H1 (cell line): ENCODE data around the gene ARHGEF4. TPM values are rescaled to one million over a fixed set of nuclear protein-coding genes. Genes with fewer than 3 reads are reported as not detected.

ENCODE experiments used
- CHD7 ChIP-seq: fragments of 300-600 bp; sonication (generic); IDR thresholded peaks from 2 replicates; pipeline ENCODE4 v1.7.1; 2012; ENCODE audit warnings: low read length, moderate library complexity, mild to moderate bottlenecking, inconsistent platforms; ENCODE audit not compliant: insufficient replicate concordance
- JUN ChIP-seq: IDR thresholded peaks from 2 replicates; pipeline ENCODE4 v1.6.1; 2011; ENCODE audit warnings: low read depth, mild to moderate bottlenecking, improper control_type of control experiment, low read length
- polyA plus RNA-seq, 7 experiments: library from polyadenylated mRNA; depleted of rRNA in 3 of 7; stranded (reverse) in 5 of 7; unstranded in 2 of 7; fragments of >200 nt in 5 of 7; fragments of 200-250 nt in 2 of 7; gene quantifications; 1 replicate in 5 of 7; 2 replicates in 1 of 7; 4 replicates in 1 of 7; pipeline versions ENCODE4 v1.2.1 to v1.2.3, GENCODE V29; 2011 to 2013; ENCODE audit warnings: missing spikeins in 2 of 7, mixed read lengths in 2 of 7
- total RNA-seq: library from RNA; stranded (reverse); fragmentation: NEBNext Ultra II Directional; extraction: Animal tissue kit (Norgen Biotek cat#: 25700); gene quantifications from 2 replicates; pipeline ENCODE4 v1.2.1, GENCODE V29; 2021

The ARHGEF4 gene
- total and polyA plus RNA-seq, 2 of the 8 experiments (the other 6 are each of a cell fraction or from before 2014, with no cell fraction given), result 10.6 to 14.6 TPM

DNA sequence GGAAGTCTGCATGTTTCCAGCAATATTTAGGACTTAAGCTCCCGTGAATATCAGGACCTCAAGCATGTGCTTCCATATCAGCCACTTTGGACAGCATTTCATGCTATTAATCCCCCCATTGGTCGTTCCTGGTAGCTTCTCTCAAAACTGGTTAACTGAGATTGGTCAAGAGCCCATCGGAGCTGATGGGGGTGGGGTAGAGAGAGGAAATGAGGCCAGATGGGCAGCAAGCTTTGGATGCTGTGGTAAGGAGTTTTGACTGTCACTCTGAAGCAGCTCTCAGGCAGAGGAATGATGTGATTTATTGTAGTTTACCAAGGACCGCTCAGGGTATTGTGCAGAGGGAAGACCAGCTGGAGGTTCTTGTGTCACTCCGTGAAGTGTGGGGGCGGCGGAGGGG is 174.8 kb downstream of the ARHGEF4 start (continued):
- TF ChIP-seq CHD7 (no peak), JUN (no peak)
- TF ChIP-seq, all 59 proteins: peak for 0
